HCT116 (cell line): ENCODE data around the gene NARF. TPM values are rescaled to one million over a fixed set of nuclear protein-coding genes. Genes with fewer than 3 reads are reported as not detected.

Source experiments
- ATAC-seq: fragments of 200-7000 bp; cut with Tn5 transposase; 2 replicates; pipeline ENCODE4 v1.9.1; 2020; ENCODE audit warnings: mild to moderate bottlenecking, moderate library complexity
- BruUV-seq: library from RNA; stranded (reverse); fragments of 400-500 nt; replicated peaks from 2 replicates; lab custom pipeline; 2021; lab: Mats Ljungman, UMichigan
- CTCF ChIA-PET: fragments of 300-600 bp; sonication (Branson Sonifier 250); formaldehyde crosslinking; loops from one replicate; lab custom pipeline; 2021; ENCODE audit warnings: antibody characterized with exemption; lab: Charles Lee
- POLR2A ChIA-PET: fragments of 300-600, 350-600 bp; sonication (Branson Sonifier 250); formaldehyde crosslinking; loops from one replicate; lab custom pipeline; 2021; ENCODE audit warnings: antibody characterized with exemption; lab: Charles Lee
- RAD21 ChIA-PET, 2 experiments: fragments of 300-600 bp; sonication (Branson Sonifier 250); formaldehyde crosslinking; loops; one replicate each; lab custom pipeline; 2023; ENCODE audit warnings: low total read pairs in 2 of 2; ENCODE audit not compliant: uncharacterized antibody in 2 of 2, unreplicated experiment in 2 of 2, low non-redundant PET in 1 of 2; lab: Charles Lee
- DNase-seq: peaks from one replicate; pipeline ENCODE4 v3.0.0-alpha.2; 2010; ENCODE audit warnings: low read depth, low spot score
- H2AFZ ChIP-seq: fragments of 200-600 bp; shearing (Covaris generic), sonication (generic); 2 replicates; pipeline ENCODE4 v1.6.1; 2017; ENCODE audit warnings: low read depth, mixed run types, mixed read lengths, antibody characterized with exemption, low read length; ENCODE audit not compliant: poor library complexity, severe bottlenecking
- H3K27ac ChIP-seq: 2 replicates; pipeline ENCODE4 v1.5.1; 2012; ENCODE audit warnings: low read depth, low read length
- H3K27me3 ChIP-seq: fragments of 200-600 bp; sonication (generic); 2 replicates; pipeline ENCODE4 v1.6.1; 2016; ENCODE audit warnings: mixed run types, low read length, mixed read lengths; ENCODE audit not compliant: insufficient read depth
- H3K36me3 ChIP-seq, 2 experiments: fragments of 200-500 bp in 1 of 2; fragments of 200-600 bp in 1 of 2; sonication (Bioruptor generic) in 1 of 2; sonication (generic) in 1 of 2; 2 replicates each; pipeline versions ENCODE4 v1.5.1 to v1.6.1; 2014 to 2016; ENCODE audit warnings: low read length in 2 of 2, inconsistent platforms in 1 of 2, mixed read lengths in 1 of 2, mixed run types in 1 of 2; ENCODE audit not compliant: insufficient read depth in 2 of 2, control insufficient read depth in 1 of 2
- H3K4me1 ChIP-seq, 2 experiments: fragments of 200-600 bp in 1 of 2; sonication (generic) in 1 of 2; 2 replicates each; pipeline versions ENCODE4 v1.5.1 to v1.6.1; 2012 to 2017; ENCODE audit warnings: low read length in 2 of 2, inconsistent platforms in 1 of 2, mild to moderate bottlenecking in 1 of 2, mixed read lengths in 1 of 2, mixed run types in 1 of 2, moderate library complexity in 1 of 2; ENCODE audit not compliant: insufficient read depth in 2 of 2, control insufficient read depth in 1 of 2
- H3K4me2 ChIP-seq: fragments of 200-600 bp; sonication (generic); 2 replicates; pipeline ENCODE4 v1.6.1; 2017; ENCODE audit warnings: mixed run types, low read length, mixed read lengths
- H3K4me3 ChIP-seq, 2 experiments: fragments of 200-600 bp in 1 of 2; sonication (generic) in 1 of 2; replicated peaks in 1 of 2; 2 replicates each; pipeline ENCODE4 v1.5.1; 2011 to 2016; ENCODE audit warnings: low read length in 2 of 2, control low read depth in 1 of 2, low read depth in 1 of 2, mild to moderate bottlenecking in 1 of 2, mixed read lengths in 1 of 2, mixed run types in 1 of 2
- H3K79me2 ChIP-seq: fragments of 200-600 bp; sonication (generic); 2 replicates; pipeline ENCODE4 v1.6.1; 2017; ENCODE audit warnings: mild to moderate bottlenecking, mixed run types, low read length, moderate library complexity, mixed read lengths; ENCODE audit not compliant: insufficient read depth
- H3K9ac ChIP-seq: fragments of 200-600 bp; sonication (generic); 2 replicates; pipeline ENCODE4 v1.6.1; 2016; ENCODE audit warnings: low read length, mixed read lengths
- H3K9me2 ChIP-seq: fragments of 200-600 bp; sonication (generic), shearing (Covaris generic); 2 replicates; pipeline ENCODE4 v1.6.1; 2017; ENCODE audit warnings: mixed run types, mild to moderate bottlenecking, moderate library complexity; ENCODE audit not compliant: insufficient read depth
- H3K9me3 ChIP-seq, 2 experiments: fragments of 200-500 bp in 1 of 2; fragments of 200-600 bp in 1 of 2; sonication (Bioruptor generic) in 1 of 2; sonication (generic) in 1 of 2; 2 replicates each; pipeline ENCODE4 v1.6.1; 2014 to 2017; ENCODE audit warnings: low read length in 2 of 2, mixed read lengths in 2 of 2, inconsistent platforms in 1 of 2, low read depth in 1 of 2, mild to moderate bottlenecking in 1 of 2, mixed run types in 1 of 2, moderate library complexity in 1 of 2; ENCODE audit not compliant: control insufficient read depth in 1 of 2, insufficient read depth in 1 of 2
- H4K20me1 ChIP-seq: fragments of 200-600 bp; sonication (generic), shearing (Covaris generic); 2 replicates; pipeline ENCODE4 v1.6.1; 2017; ENCODE audit warnings: mixed run types, mild to moderate bottlenecking, moderate library complexity; ENCODE audit not compliant: insufficient read depth
- ATF3 ChIP-seq: IDR thresholded peaks from 2 replicates; pipeline ENCODE4 v1.6.1; 2012
- EGR1 ChIP-seq: IDR thresholded peaks from 2 replicates; pipeline ENCODE4 v1.6.1; 2012; ENCODE audit warnings: low read depth
- ELF1 ChIP-seq: IDR thresholded peaks from 2 replicates; pipeline ENCODE4 v1.6.1; 2012; ENCODE audit warnings: low read depth, borderline replicate concordance
- JUND ChIP-seq: IDR thresholded peaks from 2 replicates; pipeline ENCODE4 v1.6.1; 2012
- RAD21 ChIP-seq: IDR thresholded peaks from 2 replicates; pipeline ENCODE4 v1.6.1; 2012; ENCODE audit warnings: low read depth, mild to moderate bottlenecking
- REST ChIP-seq: IDR thresholded peaks from 2 replicates; pipeline ENCODE4 v1.6.1; 2012; ENCODE audit warnings: low read depth
- SRF ChIP-seq: IDR thresholded peaks from 2 replicates; pipeline ENCODE4 v1.6.1; 2012; ENCODE audit warnings: low read depth
- ZFX ChIP-seq: fragments of 450-650 bp; IDR thresholded peaks from 2 replicates; pipeline ENCODE4 v1.6.1; 2017
- ZNF274 ChIP-seq: fragments of 200-500 bp; sonication (Bioruptor generic); IDR thresholded peaks from 2 replicates; pipeline ENCODE4 v1.6.1; 2014; ENCODE audit warnings: mild to moderate bottlenecking, low read depth, low read length, inconsistent platforms
- intact Hi-C: fragments of 100-400 bp; cut with micrococcal nuclease; formaldehyde crosslinking; loops from 2 replicates; pipeline ENCODE4 v1.10.0; 2022
- total RNA-seq: library from RNA; stranded (reverse); gene quantifications from one replicate; pipeline ENCODE4 v1.2.1, GENCODE V29; 2021; ENCODE audit not compliant: unreplicated experiment
- TF ChIP-seq, protein P1 (sequence below): IDR thresholded peaks from 2 replicates; pipeline ENCODE4 v1.6.1; 2012

Gene NARF
- total RNA-seq, 1 experiment from 2014 or later, result 91.8 TPM

DNA sequence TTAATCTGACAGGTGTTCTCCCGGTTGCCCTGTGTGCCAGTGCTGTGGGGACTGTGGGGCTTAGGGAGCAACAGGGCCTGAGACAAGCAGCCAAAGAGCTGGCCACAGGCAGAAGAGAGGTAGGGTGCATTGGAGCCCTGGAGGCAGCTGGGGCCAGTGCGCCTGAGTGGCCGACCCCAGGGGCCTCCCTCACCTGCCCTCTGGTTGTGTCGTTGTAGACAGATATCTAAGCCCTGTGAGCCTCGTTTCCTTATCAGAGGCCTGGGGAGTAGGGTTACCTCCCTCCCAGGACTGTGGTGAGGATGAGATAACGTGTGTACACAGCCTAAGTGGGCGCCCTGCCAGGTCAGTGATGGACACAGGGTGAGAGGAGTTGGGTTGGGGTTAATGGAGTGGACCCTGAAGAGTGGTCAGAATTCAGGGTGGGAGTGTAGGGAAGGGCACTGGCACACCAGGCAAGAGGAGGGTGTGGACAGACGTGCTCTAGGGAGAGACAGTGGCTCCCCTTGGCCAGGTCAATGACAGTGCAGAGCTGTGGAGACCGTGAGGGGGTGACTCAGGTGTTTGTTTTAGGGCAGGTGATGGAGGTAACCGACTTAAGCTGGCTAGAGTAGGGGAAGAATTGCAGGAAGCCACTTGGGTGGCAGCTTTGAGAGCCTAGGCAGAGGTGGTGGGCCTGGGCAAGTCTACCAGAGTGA lies 3.4 kb downstream of the NARF start:
- no peak overlapping the region for H3K27ac ChIP-seq
- ChIA-PET POLR2A (no interaction called here), RAD21 (no interaction called here), CTCF (no interaction called here)
- no peaks in the 10 kb centered on the region for H3K27me3 ChIP-seq
- peaks cover 14 to 34% of the 10 kb centered on the region in 2 experiments; a peak in 3 of 4 replicates for H3K36me3 ChIP-seq
- intact Hi-C loops, result no loop called here
- H2AFZ ChIP-seq, result no peak overlapping the region
- H3K79me2 ChIP-seq, result peaks cover 5% of the 10 kb centered on the region; the same call in 1 of the 2 replicates
- no peak for ATAC-seq
- H3K4me1 ChIP-seq, result peaks cover 8 to 18% of the 10 kb centered on the region in 2 experiments; a peak in 3 of 4 replicates
- H3K4me3 ChIP-seq, result no peak overlapping the region
- BruUV-seq, result no TSS peak
- DNase-seq, result no peak
- no peak overlapping the region for H3K9ac ChIP-seq
- TF ChIP-seq SRF (no peak), ATF3 (no peak), ELF1 (no peak), JUND (no peak), REST (no peak), ZNF274 (no peak), RAD21 (no peak), ZFX (no peak), EGR1 (no peak)
- TF ChIP-seq, protein P1, sequence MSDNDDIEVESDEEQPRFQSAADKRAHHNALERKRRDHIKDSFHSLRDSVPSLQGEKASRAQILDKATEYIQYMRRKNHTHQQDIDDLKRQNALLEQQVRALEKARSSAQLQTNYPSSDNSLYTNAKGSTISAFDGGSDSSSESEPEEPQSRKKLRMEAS, result no peak
- no peaks in the 10 kb centered on the region for H3K9me2 ChIP-seq
- no peaks in the 10 kb centered on the region for H4K20me1 ChIP-seq
- no peaks in the 10 kb centered on the region for H3K9me3 ChIP-seq
- H3K4me2 ChIP-seq, result no peak overlapping the region
